Peyer's patch (tissue), 4 donors: Measurements from ENCODE around the gene PPP1R13B.

Source experiments
- CTCF ChIP-seq, 6 experiments: fragments of 450-650 bp in 4 of 6; fragments of 200-600 bp in 2 of 6; sonication (generic) in 1 of 6; IDR thresholded peaks; one replicate each; pipeline ENCODE4 v1.5.1; 2017 to 2019; ENCODE audit warnings: antibody characterized with exemption in 6 of 6, mild to moderate bottlenecking in 3 of 6, moderate library complexity in 1 of 6
- POLR2A ChIP-seq, 2 donors: fragments of 450-650 bp; IDR thresholded peaks; one replicate each; pipeline ENCODE4 v1.5.1; 2017; ENCODE audit warnings: antibody characterized with exemption in 2 of 2, mild to moderate bottlenecking in 2 of 2, moderate library complexity in 2 of 2

GRCh38 chr14:103839579-103839978 is 7.8 kb downstream of the PPP1R13B start:
- no peak for TF ChIP-seq CTCF (IDR thresholded peaks at IDR 0.05)
- no peak for TF ChIP-seq POLR2A (IDR thresholded peaks at IDR 0.05)
